GM10266 (cell line): Measurements from ENCODE around the gene PAXIP1.

ENCODE experiments used
- DNase-seq: peaks from one replicate; pipeline ENCODE4 v3.0.0; 2012; ENCODE audit errors: extremely low spot score
- CTCF ChIP-seq: IDR thresholded peaks from 2 replicates; pipeline ENCODE4 v1.5.1; 2012; ENCODE audit warnings: mild to moderate bottlenecking, low read depth; ENCODE audit not compliant: control insufficient read depth, insufficient read depth; ENCODE audit errors: missing control alignments

The PAXIP1 gene

GRCh38 chr7:154912871-154913637, 89.9 kb downstream of the PAXIP1 start:
- no peak for DNase-seq
- no peak for TF ChIP-seq CTCF

GRCh38 chr7:154911862-154912455, 91.0 kb downstream of the PAXIP1 start:
- TF ChIP-seq CTCF = no peak
- no peak for DNase-seq

DNA sequence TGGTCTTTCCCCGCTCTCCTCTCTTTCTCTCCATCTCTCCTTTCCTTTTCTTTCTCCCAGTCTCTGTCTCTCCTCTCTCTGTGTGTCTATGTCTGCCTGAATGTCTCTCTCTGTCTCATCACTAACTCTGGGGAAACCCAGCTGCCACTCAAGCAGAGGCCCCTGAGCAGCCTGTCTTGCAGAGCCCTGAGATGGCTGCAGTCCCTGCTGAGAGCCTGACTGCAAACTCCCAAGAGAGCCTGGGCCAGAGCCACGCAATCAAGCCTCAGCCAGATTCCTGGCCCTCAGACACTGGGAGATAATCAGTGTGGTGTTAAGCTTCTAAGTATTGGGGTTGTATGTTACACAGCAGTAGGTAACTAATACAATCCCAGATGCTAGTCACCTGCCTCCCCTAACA, 91.5 kb downstream of the PAXIP1 start:
- DNase-seq = no peak
- no peak for TF ChIP-seq CTCF

GRCh38 chr7:154910977-154911376, 91.9 kb downstream of the PAXIP1 start:
- no peak for DNase-seq
- no peak for TF ChIP-seq CTCF

- no peak for DNase-seq
These were observed 92.8 kb downstream of the PAXIP1 start for GRCh38 chr7:154910125-154910524.

DNA sequence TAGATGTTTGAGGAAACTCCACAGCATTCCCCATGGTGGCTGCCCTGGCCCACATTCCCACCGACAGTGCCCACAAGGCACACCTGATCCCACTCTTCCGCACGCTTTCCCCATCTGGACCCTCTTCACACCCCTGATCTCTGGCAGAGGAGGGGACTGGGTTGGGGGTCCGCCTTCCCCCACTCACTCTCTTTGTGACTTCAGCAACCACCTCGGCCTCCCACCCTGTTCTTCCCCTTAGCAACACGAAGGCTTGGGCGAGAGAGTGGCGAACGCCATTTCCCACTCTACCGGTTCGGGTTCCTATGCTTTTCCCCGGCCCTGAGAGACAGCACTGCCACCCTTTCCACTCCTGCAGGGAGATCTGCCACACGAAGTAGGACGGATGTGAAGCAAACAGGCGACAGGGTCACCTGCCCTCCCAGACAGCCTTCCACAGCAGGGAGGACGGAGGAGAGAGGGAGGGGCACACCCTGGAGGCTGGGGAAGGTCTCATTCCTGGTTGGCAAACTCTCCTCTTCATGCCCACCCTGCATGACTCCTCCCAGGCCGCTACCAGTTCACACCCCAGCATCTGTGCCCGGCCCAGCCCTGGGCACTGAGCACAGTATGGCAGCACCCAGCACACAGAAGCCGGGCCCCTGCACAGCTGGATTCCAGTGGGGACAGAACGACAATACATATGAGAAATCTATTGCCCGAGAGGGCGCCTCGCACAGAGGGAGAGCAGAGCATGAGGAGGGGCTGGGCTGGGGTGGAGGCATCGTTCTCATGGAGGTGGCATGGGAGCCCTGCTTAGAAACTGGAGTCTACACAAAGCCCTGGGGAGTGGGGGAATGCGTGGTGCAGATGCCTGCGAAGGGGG, 93.5 kb downstream of the PAXIP1 start:
- no peak for TF ChIP-seq CTCF
- no peak for DNase-seq

More at GRCh38 chr7:154910125-154910524, 92.8 kb downstream of the PAXIP1 start:
- no peak for TF ChIP-seq CTCF
